Neutrophil (primary cell): Measurements from ENCODE around the gene MIGA1.
"Not testable (repeated sequence)": the region's sequence is repeated elsewhere in the genome, so short reads cannot be mapped to it uniquely, and the experiment has no call there.

ENCODE experiments used
- H3K27ac ChIP-seq: fragments of 200-600 bp; sonication (generic); 2 replicates; pipeline ENCODE4 v1.5.1; 2016; ENCODE audit warnings: mild to moderate bottlenecking, moderate library complexity
- H3K27me3 ChIP-seq: fragments of 200-600 bp; sonication (generic); 2 replicates; pipeline ENCODE4 v1.6.0; 2016; ENCODE audit warnings: mild to moderate bottlenecking
- H3K36me3 ChIP-seq: fragments of 200-600 bp; sonication (generic); 2 replicates; pipeline ENCODE4 v1.5.1; 2017
- H3K4me1 ChIP-seq, 2 experiments: fragments of 200-600 bp in 1 of 2; sonication (generic) in 1 of 2; 1 replicate in 1 of 2; 2 replicates in 1 of 2; pipeline versions ENCODE4 v1.5.1 to v1.6.1; 2013 to 2016; ENCODE audit warnings: low read depth in 1 of 2, low read length in 1 of 2, mild to moderate bottlenecking in 1 of 2, moderate library complexity in 1 of 2; ENCODE audit not compliant: control insufficient read depth in 1 of 2, insufficient read depth in 1 of 2
- H3K4me3 ChIP-seq, 2 experiments: fragments of 200-600 bp in 1 of 2; sonication (generic) in 1 of 2; 1 replicate in 1 of 2; 2 replicates in 1 of 2; pipeline ENCODE4 v1.5.1; 2013 to 2016; ENCODE audit warnings: low read depth in 1 of 2, low read length in 1 of 2, mild to moderate bottlenecking in 1 of 2, moderate library complexity in 1 of 2
- H3K9me3 ChIP-seq: fragments of 200-600 bp; sonication (generic); 2 replicates; pipeline ENCODE4 v1.5.1; 2016
- CTCF ChIP-seq: fragments of 200-600 bp; sonication (generic); IDR thresholded peaks from 2 replicates; pipeline ENCODE4 v1.5.1; 2016; ENCODE audit warnings: antibody characterized with exemption

Gene MIGA1

GRCh38 chr1:77905603-77906002 is 126.2 kb downstream of the MIGA1 start:
- Histone ChIP-seq H3K27me3 (no peaks in the 10 kb centered on the region), H3K4me3 (no peak overlapping the region)
- no peak for TF ChIP-seq CTCF

DNA sequence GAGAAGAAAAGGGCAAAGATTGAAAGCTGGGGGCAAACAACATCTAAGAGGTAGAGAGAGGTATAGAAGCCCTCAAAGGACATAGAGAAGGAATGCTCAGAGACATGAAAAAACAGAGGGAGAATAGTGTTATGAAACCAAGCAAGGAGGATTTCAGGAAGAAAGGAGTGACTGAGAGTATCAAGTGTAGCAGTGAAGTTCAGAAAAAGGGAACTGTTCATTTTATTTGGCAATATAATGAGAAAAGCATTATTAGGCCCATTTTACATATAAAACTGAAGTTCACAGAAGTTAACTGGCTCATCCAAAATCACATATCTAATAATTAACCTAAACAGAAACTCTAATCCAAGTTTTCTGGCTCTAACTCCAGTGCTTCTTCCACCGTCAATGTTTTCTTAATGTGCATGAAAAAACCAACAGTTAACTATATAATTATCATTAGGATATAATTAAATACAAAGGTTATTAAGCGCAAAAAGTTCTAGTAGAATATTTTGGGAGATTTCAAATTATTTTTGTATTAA is 126.6 kb downstream of the MIGA1 start:
- TF ChIP-seq CTCF, result no peak
- Histone ChIP-seq H3K9me3 (no peaks in the 10 kb centered on the region), H3K27me3 (no peaks in the 10 kb centered on the region), H3K4me3 (no peak overlapping the region), H3K27ac (no peak overlapping the region), H3K36me3 (no peaks in the 10 kb centered on the region), H3K4me1 (no peaks in the 10 kb centered on the region)

More at GRCh38 chr1:77905603-77906002, 126.2 kb downstream of the MIGA1 start:
- no peaks in the 10 kb centered on the region for H3K9me3 ChIP-seq
- no peak overlapping the region for H3K27ac ChIP-seq
- no peaks in the 10 kb centered on the region for H3K36me3 ChIP-seq
- H3K4me1 ChIP-seq, result no peaks in the 10 kb centered on the region

- Histone ChIP-seq H3K27me3 (no peaks in the 10 kb centered on the region), H3K4me3 (no peak overlapping the region), H3K4me1 (no peaks in the 10 kb centered on the region), H3K9me3 (no peaks in the 10 kb centered on the region), H3K27ac (no peak overlapping the region), H3K36me3 (no peaks in the 10 kb centered on the region)
- TF ChIP-seq CTCF, result no peak
Observed at GRCh38 chr1:77906624-77907023, 127.2 kb downstream of the MIGA1 start.

DNA sequence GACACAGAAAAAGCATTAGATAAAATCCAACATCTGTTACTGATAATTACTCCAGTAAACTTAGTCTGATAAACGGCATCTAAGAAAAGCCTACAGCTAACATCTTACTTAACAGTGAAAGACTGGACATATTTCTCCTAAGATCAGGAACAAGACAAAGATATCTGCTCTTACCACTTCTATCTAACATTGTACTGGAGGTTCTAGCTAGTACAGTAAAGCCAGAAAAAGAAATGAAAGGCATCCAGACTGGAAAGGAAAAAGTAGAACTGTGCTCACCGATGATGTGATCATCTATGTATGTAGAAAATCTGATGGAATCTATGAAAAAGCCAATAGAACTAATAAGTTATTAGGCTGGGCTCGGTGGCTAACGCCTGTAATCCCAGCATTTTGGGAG is 130.7 kb downstream of the MIGA1 start:
- no peaks in the 10 kb centered on the region for H3K36me3 ChIP-seq
- no peak for TF ChIP-seq CTCF
- H3K9me3 ChIP-seq, result no peaks in the 10 kb centered on the region
- no peak overlapping the region for H3K27ac ChIP-seq
- H3K27me3 ChIP-seq, result no peaks in the 10 kb centered on the region
- H3K4me3 ChIP-seq, result no peak overlapping the region
- H3K4me1 ChIP-seq, result no peaks in the 10 kb centered on the region

GRCh38 chr1:77918918-77919317 is 139.5 kb downstream of the MIGA1 start:
- H3K27ac ChIP-seq, H3K4me3 ChIP-seq, H3K27me3 ChIP-seq, H3K4me1 ChIP-seq, H3K9me3 ChIP-seq, H3K36me3 ChIP-seq: not testable (repeated sequence)

DNA sequence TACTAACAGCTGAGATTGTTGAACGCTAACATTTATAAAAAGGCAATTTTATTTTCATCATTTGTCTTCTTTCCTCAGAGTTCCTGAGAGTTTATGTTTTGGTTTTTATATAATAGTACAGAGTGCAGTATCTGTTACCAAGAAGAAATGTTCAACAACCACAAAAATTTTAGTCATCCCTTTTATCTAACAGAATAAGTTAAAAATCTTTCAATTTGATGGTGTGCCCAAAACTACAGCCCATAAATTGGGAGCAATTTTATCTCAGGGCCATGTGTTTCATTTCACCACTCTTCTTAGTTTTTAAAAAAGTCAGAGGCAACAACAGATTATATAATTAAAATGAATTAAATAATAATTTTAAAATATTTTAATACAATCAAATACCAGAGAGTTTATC is 146.1 kb downstream of the MIGA1 start:
- no peak for TF ChIP-seq CTCF
- peaks cover 0 to 5% of the 10 kb centered on the region in 2 experiments for H3K4me1 ChIP-seq
- H3K9me3 ChIP-seq, result no peaks in the 10 kb centered on the region
- no peaks in the 10 kb centered on the region for H3K27me3 ChIP-seq
- no peaks in the 10 kb centered on the region for H3K36me3 ChIP-seq
- no peak overlapping the region for H3K4me3 ChIP-seq
- H3K27ac ChIP-seq, result no peak overlapping the region
